T-cell (primary cell): ENCODE results near the gene TPRG1. TPM values are rescaled to one million over a fixed set of nuclear protein-coding genes. Genes with fewer than 3 reads are reported as not detected.

Experiments
- ATAC-seq, 4 experiments: fragments of 200-7000 bp in 3 of 4; fragments of 150-1000 bp in 1 of 4; cut with Tn5 transposase; replicated peaks in 1 of 4; 1 replicate in 3 of 4; 2 replicates in 1 of 4; pipeline ENCODE4 v1.10.0; 2021; ENCODE audit warnings: moderate library complexity in 3 of 4, mild to moderate bottlenecking in 2 of 4, moderate number of reproducible peaks in 1 of 4
- CTCF ChIA-PET, 2 donors: fragments of 300-600 bp; sonication (Branson Sonifier 250); formaldehyde crosslinking; loops; one replicate each; lab custom pipeline; 2022; ENCODE audit warnings: antibody characterized with exemption in 2 of 2; lab: Charles Lee
- POLR2A ChIA-PET, 2 donors: fragments of 300-600 bp; sonication (Branson Sonifier 250); formaldehyde crosslinking; loops; one replicate each; lab custom pipeline; 2022; ENCODE audit warnings: antibody characterized with exemption in 2 of 2; lab: Charles Lee
- DNase-seq, 35 experiments: peaks; one replicate each; pipeline versions ENCODE4 v3.0.0 to v3.0.0-alpha.2; 2013 to 2023
- H3K27ac ChIP-seq: one replicate; pipeline ENCODE4 v1.5.1; 2013; ENCODE audit warnings: low read length
- H3K27me3 ChIP-seq, 2 experiments: replicated peaks in 1 of 2; 1 replicate in 1 of 2; 2 replicates in 1 of 2; pipeline versions ENCODE4 v1.6.1 to v1.7.0; 2013; ENCODE audit warnings: low read length in 1 of 2, mixed read lengths in 1 of 2; ENCODE audit not compliant: control insufficient read depth in 2 of 2, insufficient read depth in 2 of 2; ENCODE audit errors: extremely low read depth in 1 of 2
- H3K36me3 ChIP-seq, 2 donors: 1 replicate in 1 of 2; 2 replicates in 1 of 2; pipeline versions ENCODE4 v1.6.1 to v1.7.0; 2013; ENCODE audit warnings: low read length in 1 of 2; ENCODE audit not compliant: control insufficient read depth in 2 of 2, insufficient read depth in 1 of 2; ENCODE audit errors: extremely low read depth in 1 of 2
- H3K4me1 ChIP-seq, 2 experiments: 1 replicate in 1 of 2; 2 replicates in 1 of 2; pipeline versions ENCODE4 v1.6.1 to v1.7.0; 2013; ENCODE audit warnings: low read length in 2 of 2, mixed read lengths in 1 of 2; ENCODE audit not compliant: insufficient read depth in 2 of 2, control insufficient read depth in 1 of 2; ENCODE audit errors: extremely low read depth in 1 of 2
- H3K4me3 ChIP-seq, 2 donors: 1 replicate in 1 of 2; 2 replicates in 1 of 2; pipeline versions ENCODE4 v1.5.1 to v1.7.0; 2013; ENCODE audit warnings: mild to moderate bottlenecking in 2 of 2, low read length in 1 of 2, moderate library complexity in 1 of 2; ENCODE audit not compliant: control insufficient read depth in 1 of 2; ENCODE audit errors: extremely low read depth in 1 of 2
- H3K9me3 ChIP-seq: 2 replicates; pipeline ENCODE4 v1.7.0; 2013
- H3K27ac Mint-ChIP-seq, 2 donors: one replicate each; pipeline ENCODE4 v1.8.0; 2020 to 2021; ENCODE audit warnings: mild to moderate bottlenecking in 2 of 2, mixed read lengths in 2 of 2
- H3K27me3 Mint-ChIP-seq, 2 donors: one replicate each; pipeline ENCODE4 v1.8.0; 2021 to 2022; ENCODE audit warnings: mixed read lengths in 2 of 2
- H3K36me3 Mint-ChIP-seq: one replicate; pipeline ENCODE4 v1.8.0; 2021; ENCODE audit warnings: mixed read lengths
- H3K4me1 Mint-ChIP-seq, 3 donors: one replicate each; pipeline ENCODE4 v1.8.0; 2020 to 2022; ENCODE audit warnings: mixed read lengths in 3 of 3, mild to moderate bottlenecking in 1 of 3
- H3K4me3 Mint-ChIP-seq, 3 donors: one replicate each; pipeline ENCODE4 v1.8.0; 2020 to 2022; ENCODE audit warnings: mild to moderate bottlenecking in 3 of 3, mixed read lengths in 3 of 3, moderate library complexity in 3 of 3
- H3K9me3 Mint-ChIP-seq, 3 donors: one replicate each; pipeline ENCODE4 v1.8.0; 2020 to 2022; ENCODE audit warnings: mixed read lengths in 3 of 3
- WGBS: methylation state at CpG from one replicate; pipeline ENCODE4 v1.1.5; 2013; ENCODE audit warnings: missing lambda C conversion rate; ENCODE audit not compliant: insufficient coverage; 5-methylcytosine and 5-hydroxymethylcytosine counted together
- total RNA-seq, 35 experiments: library from RNA in 6 of 35; stranded (reverse) in 6 of 35; fragments of 120-200 nt in 1 of 35; gene quantifications; one replicate each; pipeline versions ENCODE4 v1.2.1 to v1.2.4 and lab custom pipeline; 2013 to 2026

The TPRG1 gene
- total RNA-seq, 5 donors from 2014 or later (not counting 1 experiment from before 2014, with no cell fraction given), result 5.6 to 28.4 (median 15.5) TPM

GRCh38 chr3:189132839-189133238 is 38.9 kb upstream of the TPRG1 start:
- Histone ChIP-seq H3K27me3 (no peaks in the 10 kb centered on the region), H3K4me1 (peaks cover 14 to 25% of the 10 kb centered on the region in 2 experiments), H3K9me3 (no peaks in the 10 kb centered on the region), H3K4me3 (no peak overlapping the region), H3K27ac (peak overlapping the region; percentile 94), H3K36me3 (no peaks in the 10 kb centered on the region)
- DNase-seq (no peak), ATAC-seq (peak in 1 of 4 experiments; percentile 6)
- ChIA-PET POLR2A (no interaction called here), CTCF (interaction anchor here (0.6 to 2.9 kb wide), 8 partner anchors 9 to 1394 kb away, joined by 3 to 23 read pairs (median 7); no protein-coding TSS in a partner anchor)
- Mint-ChIP-seq H3K36me3 (peaks cover 20% of the 10 kb centered on the region), H3K4me3 (peak overlapping the region; percentile 10 to 58 (median 26)), H3K27me3 (no peaks in the 10 kb centered on the region), H3K27ac (peak overlapping the region; percentile 96 to 100), H3K9me3 (peaks cover 4 to 9% (median 4%) of the 10 kb centered on the region in 3 donors), H3K4me1 (peaks cover 20 to 49% (median 46%) of the 10 kb centered on the region in 3 donors)
- 100% methylated on average over 2 of the region's 2 CpGs for WGBS

- CTCF ChIA-PET, result no interaction called here
- Mint-ChIP-seq H3K4me3 (no peak overlapping the region), H3K9me3 (peaks cover 4 to 9% (median 4%) of the 10 kb centered on the region in 3 donors), H3K27ac (peak overlapping the region; percentile 96 to 100), H3K36me3 (peaks cover 17% of the 10 kb centered on the region), H3K4me1 (peaks cover 20 to 51% (median 46%) of the 10 kb centered on the region in 3 donors), H3K27me3 (no peaks in the 10 kb centered on the region)
- ATAC-seq, result no peak
- no peaks in the 10 kb centered on the region for H3K27me3 ChIP-seq
- POLR2A ChIA-PET, result no interaction called here
- H3K27ac ChIP-seq, result no peak overlapping the region
- H3K4me1 ChIP-seq, result peaks cover 14 to 25% of the 10 kb centered on the region in 2 experiments
- H3K9me3 ChIP-seq, result no peaks in the 10 kb centered on the region
- no peaks in the 10 kb centered on the region for H3K36me3 ChIP-seq
- H3K4me3 ChIP-seq, result no peak overlapping the region
- DNase-seq, result no peak
These were observed 38.0 kb upstream of the TPRG1 start for GRCh38 chr3:189133768-189134167.

- Histone ChIP-seq H3K36me3 (no peaks in the 10 kb centered on the region), H3K4me1 (peaks cover 3 to 19% of the 10 kb centered on the region in 2 experiments), H3K4me3 (no peak overlapping the region), H3K27me3 (no peaks in the 10 kb centered on the region), H3K27ac (no peak overlapping the region), H3K9me3 (no peaks in the 10 kb centered on the region)
- H3K4me3 Mint-ChIP-seq, result no peak overlapping the region
- no CpG with 5 or more reads among the region's 4 CpGs for WGBS
- no peak for ATAC-seq
- ChIA-PET CTCF (interaction anchor here in 1 of 2 donors (0.5 to 0.9 kb wide), 4 partner anchors 8 to 1390 kb away, joined by 3 read pairs; no protein-coding TSS in a partner anchor), POLR2A (interaction anchor here (0.6 to 1.0 kb wide), 2 partner anchors 16 to 194 kb away, joined by 3 read pairs; no protein-coding TSS in a partner anchor)
- peaks cover 13% of the 10 kb centered on the region for H3K36me3 Mint-ChIP-seq
- DNase-seq, result no peak
- H3K27me3 Mint-ChIP-seq, result no peaks in the 10 kb centered on the region
- H3K9me3 Mint-ChIP-seq, result peaks cover 4 to 9% (median 4%) of the 10 kb centered on the region in 3 donors
- peaks cover 9 to 37% (median 35%) of the 10 kb centered on the region in 3 donors for H3K4me1 Mint-ChIP-seq
- no peak overlapping the region for H3K27ac Mint-ChIP-seq
These were observed 34.4 kb upstream of the TPRG1 start for GRCh38 chr3:189137416-189137815.

- no peaks in the 10 kb centered on the region for H3K36me3 ChIP-seq
- ChIA-PET CTCF (interaction anchor here (0.7 to 1.5 kb wide), 7 partner anchors 8 to 1435 kb away, joined by 3 to 8 read pairs (median 5); no protein-coding TSS in a partner anchor), POLR2A (interaction anchor here (0.6 to 0.7 kb wide), 2 partner anchors 12 to 1038 kb away, joined by 3 to 6 read pairs; no protein-coding TSS in a partner anchor)
- H3K9me3 ChIP-seq, result no peaks in the 10 kb centered on the region
- no peak for DNase-seq
- no peak overlapping the region for H3K4me3 Mint-ChIP-seq
- H3K27ac ChIP-seq, result no peak overlapping the region
- no peaks in the 10 kb centered on the region for H3K27me3 ChIP-seq
- peaks cover 6% of the 10 kb centered on the region for H3K36me3 Mint-ChIP-seq
- no peak for ATAC-seq
- no peak overlapping the region for H3K4me3 ChIP-seq
- peaks cover 0 to 14% of the 10 kb centered on the region in 2 experiments for H3K4me1 ChIP-seq
- H3K27ac Mint-ChIP-seq, result no peak overlapping the region
- peaks cover 1 to 32% (median 32%) of the 10 kb centered on the region in 3 donors for H3K4me1 Mint-ChIP-seq
- H3K9me3 Mint-ChIP-seq, result no peaks in the 10 kb centered on the region
- WGBS, result 95% methylated on average over 9 of the region's 9 CpGs
- H3K27me3 Mint-ChIP-seq, result no peaks in the 10 kb centered on the region
These were observed 32.7 kb upstream of the TPRG1 start for GRCh38 chr3:189138901-189139610.

- DNase-seq (no peak), ATAC-seq (no peak)
- H3K4me1 Mint-ChIP-seq, result peaks cover 6 to 36% (median 36%) of the 10 kb centered on the region in 3 donors
- no peak overlapping the region for H3K27ac Mint-ChIP-seq
- CTCF ChIA-PET, result interaction anchor here (0.6 to 1.5 kb wide), 8 partner anchors 8 to 1436 kb away, joined by 3 to 8 read pairs (median 3); no protein-coding TSS in a partner anchor
- POLR2A ChIA-PET, result interaction anchor here (0.6 to 0.7 kb wide), 2 partner anchors 13 to 1038 kb away, joined by 3 to 6 read pairs; no protein-coding TSS in a partner anchor
- no peaks in the 10 kb centered on the region for H3K9me3 ChIP-seq
- H3K36me3 ChIP-seq, result no peaks in the 10 kb centered on the region
- peaks cover 6% of the 10 kb centered on the region for H3K36me3 Mint-ChIP-seq
- 95% methylated on average over 2 of the region's 6 CpGs for WGBS
- no peak overlapping the region for H3K4me3 Mint-ChIP-seq
- peaks cover 1 to 14% of the 10 kb centered on the region in 2 experiments for H3K4me1 ChIP-seq
- H3K9me3 Mint-ChIP-seq, result no peaks in the 10 kb centered on the region
- no peak overlapping the region for H3K4me3 ChIP-seq
- H3K27me3 Mint-ChIP-seq, result no peaks in the 10 kb centered on the region
- no peaks in the 10 kb centered on the region for H3K27me3 ChIP-seq
- no peak overlapping the region for H3K27ac ChIP-seq
These were observed 32.2 kb upstream of the TPRG1 start for GRCh38 chr3:189139611-189139940.

- Mint-ChIP-seq H3K4me3 (no peak overlapping the region), H3K4me1 (peaks cover 12 to 33% (median 32%) of the 10 kb centered on the region in 3 donors), H3K36me3 (no peaks in the 10 kb centered on the region), H3K9me3 (no peaks in the 10 kb centered on the region), H3K27ac (peak overlapping the region; percentile 57 to 75), H3K27me3 (no peaks in the 10 kb centered on the region)
- H3K27me3 ChIP-seq, result no peaks in the 10 kb centered on the region
- ChIA-PET POLR2A (interaction anchor here (0.6 to 0.9 kb wide), 4 partner anchors 101 to 1775 kb away, joined by 3 to 10 read pairs (median 3); partner anchors contain the start of gene RTP4 (in 1 of the 2)), CTCF (interaction anchor here (0.5 to 7.1 kb wide), 12 partner anchors 10 to 1406 kb away, joined by 3 to 81 read pairs (median 4); partner anchors contain the start of gene BCL6 (in 1 of the 2))
- H3K36me3 ChIP-seq, result no peaks in the 10 kb centered on the region
- no peak overlapping the region for H3K4me3 ChIP-seq
- H3K27ac ChIP-seq, result peak overlapping the region; percentile 5
- 20% methylated on average over 1 of the region's 1 CpG for WGBS
- peak in 3 of 4 experiments; percentile 51 to 62 (median 61) for ATAC-seq
- peaks cover 3 to 14% of the 10 kb centered on the region in 2 experiments for H3K4me1 ChIP-seq
- H3K9me3 ChIP-seq, result no peaks in the 10 kb centered on the region
- peak in 14 of 35 experiments; percentile 4 to 64 (median 14) for DNase-seq
These were observed 29.2 kb upstream of the TPRG1 start for GRCh38 chr3:189142527-189142926.
